Chondrocyte (in vitro differentiated cells): ENCODE data around the gene OR2T11. TPM values are rescaled to one million over a fixed set of nuclear protein-coding genes. Genes with fewer than 3 reads are reported as not detected.
A peak's percentile ranks its signal among the peaks of the same experiment; 100 is the strongest.

Experiments
- DNase-seq: peaks from one replicate; pipeline ENCODE4 v3.0.0; 2021; ENCODE audit warnings: mixed read lengths, low spot score
- H3K27ac Mint-ChIP-seq: one replicate; pipeline ENCODE4 v1.8.0; 2021; ENCODE audit warnings: mild to moderate bottlenecking, moderate library complexity, mixed read lengths; ENCODE audit not compliant: unreplicated experiment
- H3K27me3 Mint-ChIP-seq: 2 replicates; pipeline ENCODE4 v1.8.0; 2021; ENCODE audit warnings: low read depth, mixed read lengths
- H3K36me3 Mint-ChIP-seq: 2 replicates; pipeline ENCODE4 v1.8.0; 2021; ENCODE audit warnings: low read depth, mixed read lengths
- H3K4me1 Mint-ChIP-seq: 2 replicates; pipeline ENCODE4 v1.8.0; 2021; ENCODE audit warnings: low read depth, mild to moderate bottlenecking, mixed read lengths
- H3K4me3 Mint-ChIP-seq: one replicate; pipeline ENCODE4 v1.8.0; 2021; ENCODE audit warnings: mild to moderate bottlenecking, moderate library complexity, mixed read lengths; ENCODE audit not compliant: unreplicated experiment
- H3K9me3 Mint-ChIP-seq: 2 replicates; pipeline ENCODE4 v1.8.0; 2021; ENCODE audit warnings: low read depth, mixed read lengths
- CTCF ChIP-seq: fragments of 200-600 bp; sonication (generic); IDR thresholded peaks from 2 replicates; pipeline ENCODE4 v1.5.0; 2021; ENCODE audit warnings: antibody characterized with exemption, mild to moderate bottlenecking, moderate library complexity
- total RNA-seq: library from RNA; stranded (reverse); gene quantifications from 3 replicates; pipeline ENCODE4 v1.2.1, GENCODE V29; 2021

OR2T11 gene
- total RNA-seq, 1 donor from 2014 or later: not detected

- Mint-ChIP-seq H3K36me3 (no peaks in the 10 kb centered on the region), H3K9me3 (peaks cover 31% of the 10 kb centered on the region), H3K27ac (no peak within 1 kb of the TSS), H3K27me3 (no peaks in the 10 kb centered on the region), H3K4me1 (no peaks in the 10 kb centered on the region), H3K4me3 (no peak within 1 kb of the TSS)
- TF ChIP-seq CTCF: no peak
- DNase-seq: no peak
Observed at GRCh38 chr1:248597589-248597988, 37.3 kb downstream of the OR2T11 start, which contains the start of gene OR2T10. Gene OR2T10, minus strand, starts transcription at chr1:248597700. Its CDS starts 3,932 bp downstream, at chr1:248593768.

- no peak overlapping the region for H3K27ac Mint-ChIP-seq
- H3K36me3 Mint-ChIP-seq: no peaks in the 10 kb centered on the region
- no peak for TF ChIP-seq CTCF
- H3K27me3 Mint-ChIP-seq: no peaks in the 10 kb centered on the region
- DNase-seq: no peak
- H3K4me3 Mint-ChIP-seq: no peak overlapping the region
- no peaks in the 10 kb centered on the region for H3K4me1 Mint-ChIP-seq
- H3K9me3 Mint-ChIP-seq: peaks cover 28% of the 10 kb centered on the region
Observed at GRCh38 chr1:248596615-248597014, 38.3 kb downstream of the OR2T11 start.

DNA sequence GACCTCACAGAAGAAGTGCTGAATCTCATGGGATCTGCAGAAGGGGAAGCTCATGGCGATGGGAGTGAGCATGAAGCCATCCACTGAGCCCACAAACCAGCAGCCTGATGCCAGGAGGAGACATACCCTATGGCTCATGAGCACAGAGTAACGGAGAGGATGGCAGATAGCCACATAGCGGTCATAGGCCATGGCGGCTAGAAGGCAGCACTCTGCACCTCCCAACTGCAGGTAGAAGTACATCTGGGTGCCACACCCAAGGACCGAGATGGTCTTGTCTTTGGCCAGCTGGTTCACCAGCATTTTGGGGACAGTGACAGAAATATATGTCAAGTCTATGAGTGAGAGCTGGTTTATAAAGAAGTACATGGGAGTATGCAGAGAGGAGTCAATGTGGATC lies 41.7 kb downstream of the OR2T11 start:
- no peak overlapping the region for H3K4me3 Mint-ChIP-seq
- H3K9me3 Mint-ChIP-seq: peaks cover 28% of the 10 kb centered on the region
- DNase-seq: no peak

GRCh38 chr1:248592655-248593054 lies 42.2 kb downstream of the OR2T11 start:
- no peak for TF ChIP-seq CTCF

More for the DNA sequence above, 41.7 kb downstream of the OR2T11 start:
- H3K27ac Mint-ChIP-seq: no peak overlapping the region
- no peak for TF ChIP-seq CTCF
- no peaks in the 10 kb centered on the region for H3K27me3 Mint-ChIP-seq
- H3K4me1 Mint-ChIP-seq: no peaks in the 10 kb centered on the region
- H3K36me3 Mint-ChIP-seq: no peaks in the 10 kb centered on the region

DNA sequence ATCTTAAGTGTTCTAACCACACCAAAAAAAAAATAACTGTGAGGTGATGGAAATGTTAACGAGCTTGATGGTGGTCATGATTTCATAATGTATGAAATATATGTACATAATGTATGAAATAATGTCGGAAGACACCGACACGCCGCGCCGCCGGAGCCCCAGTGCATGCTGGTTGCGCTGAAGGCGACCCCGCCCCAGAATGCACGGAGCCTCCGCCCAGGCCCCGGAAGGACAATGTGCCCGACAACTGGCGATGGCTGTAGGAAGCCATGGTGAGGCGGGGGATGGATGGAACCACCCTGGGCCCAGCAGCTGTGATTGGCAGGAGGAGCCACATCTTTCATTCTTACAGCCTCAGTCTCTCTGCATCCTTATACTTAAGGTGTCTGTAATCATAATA lies 44.8 kb downstream of the OR2T11 start:
- TF ChIP-seq CTCF: no peak
- Mint-ChIP-seq H3K4me1 (no peaks in the 10 kb centered on the region), H3K9me3 (peaks cover 43% of the 10 kb centered on the region)

More at GRCh38 chr1:248592655-248593054, 42.2 kb downstream of the OR2T11 start:
- no peaks in the 10 kb centered on the region for H3K36me3 Mint-ChIP-seq
- no peak overlapping the region for H3K4me3 Mint-ChIP-seq
- H3K4me1 Mint-ChIP-seq: no peaks in the 10 kb centered on the region
- H3K9me3 Mint-ChIP-seq: peaks cover 34% of the 10 kb centered on the region
- no peak for DNase-seq
- no peaks in the 10 kb centered on the region for H3K27me3 Mint-ChIP-seq
- H3K27ac Mint-ChIP-seq: no peak overlapping the region

More for the DNA sequence above, 44.8 kb downstream of the OR2T11 start:
- Mint-ChIP-seq H3K27me3 (no peaks in the 10 kb centered on the region), H3K4me3 (no peak overlapping the region), H3K36me3 (no peaks in the 10 kb centered on the region), H3K27ac (no peak overlapping the region)
- peak; percentile 64 for DNase-seq
